Panc1 (cell line): Measurements from ENCODE around the gene FOXP4. TPM values are rescaled to one million over a fixed set of nuclear protein-coding genes. Genes with fewer than 3 reads are reported as not detected.

Experiments used
- ATAC-seq: fragments of 200-7000 bp; cut with Tn5 transposase; 2 replicates; pipeline ENCODE4 v1.9.1; 2020; ENCODE audit warnings: mild to moderate bottlenecking, moderate library complexity
- BruUV-seq: library from RNA; stranded (reverse); fragments of 400-500 nt; replicated peaks from 2 replicates; lab custom pipeline; 2021; lab: Mats Ljungman, UMichigan
- CTCF ChIA-PET: fragments of 300-600 bp; sonication (Branson Sonifier 250); formaldehyde crosslinking; loops from one replicate; lab custom pipeline; 2022; ENCODE audit warnings: antibody characterized with exemption; lab: Charles Lee
- POLR2A ChIA-PET: fragments of 300-600 bp; sonication (Branson Sonifier 250); formaldehyde crosslinking; loops from one replicate; lab custom pipeline; 2022; ENCODE audit warnings: antibody characterized with exemption; lab: Charles Lee
- DNase-seq: peaks from one replicate; pipeline ENCODE4 v3.0.0-alpha.2; 2010; ENCODE audit warnings: low read depth, low spot score
- H3K27ac ChIP-seq: 2 replicates; pipeline ENCODE4 v1.5.1; 2011; ENCODE audit warnings: mild to moderate bottlenecking, low read length, inconsistent platforms
- H3K27me3 ChIP-seq: fragments of 200-500 bp; sonication (Bioruptor generic); 2 replicates; pipeline ENCODE4 v1.6.0; 2014; ENCODE audit warnings: low read length, inconsistent platforms; ENCODE audit not compliant: control insufficient read depth, insufficient read depth
- H3K36me3 ChIP-seq: fragments of 200-500 bp; sonication (Bioruptor generic); 2 replicates; pipeline ENCODE4 v1.5.1; 2014; ENCODE audit warnings: inconsistent platforms, mild to moderate bottlenecking, low read length, moderate library complexity; ENCODE audit not compliant: control insufficient read depth, insufficient read depth
- H3K4me1 ChIP-seq: 2 replicates; pipeline ENCODE4 v1.5.1; 2011; ENCODE audit warnings: inconsistent platforms, mild to moderate bottlenecking, low read length, moderate library complexity; ENCODE audit not compliant: control insufficient read depth, insufficient read depth
- H3K4me3 ChIP-seq, 2 experiments: 2 replicates each; pipeline ENCODE4 v1.5.1; 2011 to 2012; ENCODE audit warnings: low read depth in 2 of 2, low read length in 2 of 2, mild to moderate bottlenecking in 2 of 2, inconsistent platforms in 1 of 2, moderate library complexity in 1 of 2
- H3K9me3 ChIP-seq: fragments of 200-500 bp; sonication (Bioruptor generic); 2 replicates; pipeline ENCODE4 v1.5.1; 2014; ENCODE audit warnings: low read depth, mild to moderate bottlenecking, inconsistent platforms, low read length, moderate library complexity; ENCODE audit not compliant: control insufficient read depth, insufficient read depth
- POLR2AphosphoS5 ChIP-seq: IDR thresholded peaks from 2 replicates; pipeline ENCODE4 v1.6.1; 2012; ENCODE audit warnings: mild to moderate bottlenecking, low read depth, low read length, moderate library complexity
- SIN3A ChIP-seq: IDR thresholded peaks from 2 replicates; pipeline ENCODE4 v1.6.1; 2012; ENCODE audit warnings: low read depth, mild to moderate bottlenecking, low read length, moderate library complexity, borderline replicate concordance; ENCODE audit not compliant: insufficient read depth
- TCF7L2 ChIP-seq: IDR thresholded peaks from 2 replicates; pipeline ENCODE4 v1.6.1; 2011; ENCODE audit warnings: mild to moderate bottlenecking, low read depth, low read length, inconsistent platforms
- in situ Hi-C: cut with HindIII; loops from 2 replicates; pipeline ENCODE4 v1.10.0; 2016; ENCODE audit warnings: low sequenced_read_pairs, low pct_unique_long_range_greater_than_20kb
- intact Hi-C: fragments of 100-400 bp; cut with micrococcal nuclease; formaldehyde crosslinking; loops from one replicate; pipeline ENCODE4 v1.10.0; 2022; ENCODE audit not compliant: unreplicated experiment
- total RNA-seq: library from RNA; stranded (reverse); gene quantifications from one replicate; pipeline ENCODE4 v1.2.1, GENCODE V29; 2021; ENCODE audit not compliant: unreplicated experiment
- TF ChIP-seq, protein P1 (sequence below), 2 experiments: IDR thresholded peaks; 2 replicates each; pipeline ENCODE4 v1.6.1; 2011 to 2012; ENCODE audit warnings: low read depth in 2 of 2, control low read depth in 1 of 2, low read length in 1 of 2, mild to moderate bottlenecking in 1 of 2, moderate library complexity in 1 of 2; ENCODE audit not compliant: insufficient read depth in 1 of 2
- TF ChIP-seq, protein P2 (sequence below): fragments of 450-650 bp; IDR thresholded peaks from 2 replicates; pipeline ENCODE4 v1.5.1; 2017; ENCODE audit warnings: mild to moderate bottlenecking

Gene FOXP4
- total RNA-seq, 1 experiment from 2014 or later = 30.4 TPM

DNA sequence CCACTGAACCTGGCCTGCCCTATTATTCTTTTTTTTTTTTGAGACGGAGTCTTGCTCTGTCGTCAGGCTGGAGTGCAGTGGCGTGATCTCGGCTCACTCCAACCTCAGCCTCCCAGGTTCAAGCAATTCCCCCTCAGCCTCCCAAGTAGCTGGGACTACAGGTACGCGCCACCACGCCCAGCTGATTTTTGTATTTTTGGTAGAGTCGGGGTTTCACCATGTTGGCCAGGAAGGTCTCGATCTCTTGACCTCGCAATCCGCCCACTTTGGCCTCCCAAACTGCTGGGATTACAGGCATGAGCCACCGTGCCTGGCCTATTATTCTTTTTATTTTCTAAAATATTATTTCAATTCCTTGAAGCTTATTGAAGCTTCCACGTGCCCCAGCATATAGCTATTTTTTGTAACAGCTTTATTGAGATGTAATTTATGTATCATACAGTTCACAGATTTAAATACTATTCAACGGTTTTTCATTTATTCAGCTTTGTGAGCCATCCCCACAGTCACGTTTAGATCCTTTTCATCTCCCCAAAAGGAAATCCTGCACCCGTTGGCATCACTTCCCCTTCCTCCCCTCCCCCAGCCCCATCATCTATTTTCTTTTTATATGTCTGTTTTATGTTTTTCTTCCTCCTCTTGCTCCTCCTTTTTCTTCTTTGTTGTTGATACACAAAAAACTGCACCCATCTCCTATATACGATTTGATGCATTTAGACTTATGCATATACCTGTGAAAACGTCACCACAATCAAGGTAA, 78.6 kb downstream of the FOXP4 start:
- H3K27me3 ChIP-seq = no peaks in the 10 kb centered on the region
- DNase-seq (no peak), ATAC-seq (no peak)
- in situ Hi-C loops = no loop called here
- ChIA-PET POLR2A (interaction anchor here (0.6 to 1.2 kb wide), 2 partner anchors 57 to 683 kb away, joined by 3 to 6 read pairs; no protein-coding TSS in a partner anchor), CTCF (no interaction called here)
- no peak overlapping the region for H3K4me3 ChIP-seq
- H3K9me3 ChIP-seq = peaks cover 3% of the 10 kb centered on the region; the same call in 1 of the 2 replicates
- no peaks in the 10 kb centered on the region for H3K4me1 ChIP-seq
- BruUV-seq = no TSS peak
- H3K27ac ChIP-seq = no peak overlapping the region
- H3K36me3 ChIP-seq = no peaks in the 10 kb centered on the region
- TF ChIP-seq, protein P1, sequence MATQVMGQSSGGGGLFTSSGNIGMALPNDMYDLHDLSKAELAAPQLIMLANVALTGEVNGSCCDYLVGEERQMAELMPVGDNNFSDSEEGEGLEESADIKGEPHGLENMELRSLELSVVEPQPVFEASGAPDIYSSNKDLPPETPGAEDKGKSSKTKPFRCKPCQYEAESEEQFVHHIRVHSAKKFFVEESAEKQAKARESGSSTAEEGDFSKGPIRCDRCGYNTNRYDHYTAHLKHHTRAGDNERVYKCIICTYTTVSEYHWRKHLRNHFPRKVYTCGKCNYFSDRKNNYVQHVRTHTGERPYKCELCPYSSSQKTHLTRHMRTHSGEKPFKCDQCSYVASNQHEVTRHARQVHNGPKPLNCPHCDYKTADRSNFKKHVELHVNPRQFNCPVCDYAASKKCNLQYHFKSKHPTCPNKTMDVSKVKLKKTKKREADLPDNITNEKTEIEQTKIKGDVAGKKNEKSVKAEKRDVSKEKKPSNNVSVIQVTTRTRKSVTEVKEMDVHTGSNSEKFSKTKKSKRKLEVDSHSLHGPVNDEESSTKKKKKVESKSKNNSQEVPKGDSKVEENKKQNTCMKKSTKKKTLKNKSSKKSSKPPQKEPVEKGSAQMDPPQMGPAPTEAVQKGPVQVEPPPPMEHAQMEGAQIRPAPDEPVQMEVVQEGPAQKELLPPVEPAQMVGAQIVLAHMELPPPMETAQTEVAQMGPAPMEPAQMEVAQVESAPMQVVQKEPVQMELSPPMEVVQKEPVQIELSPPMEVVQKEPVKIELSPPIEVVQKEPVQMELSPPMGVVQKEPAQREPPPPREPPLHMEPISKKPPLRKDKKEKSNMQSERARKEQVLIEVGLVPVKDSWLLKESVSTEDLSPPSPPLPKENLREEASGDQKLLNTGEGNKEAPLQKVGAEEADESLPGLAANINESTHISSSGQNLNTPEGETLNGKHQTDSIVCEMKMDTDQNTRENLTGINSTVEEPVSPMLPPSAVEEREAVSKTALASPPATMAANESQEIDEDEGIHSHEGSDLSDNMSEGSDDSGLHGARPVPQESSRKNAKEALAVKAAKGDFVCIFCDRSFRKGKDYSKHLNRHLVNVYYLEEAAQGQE (IDR thresholded peaks at IDR 0.05; ENCODE audit: insufficient read depth in 1 of 2, low read depth in 2 of 2, low read length in 1 of 2) = no peak
- TF ChIP-seq, protein P2, sequence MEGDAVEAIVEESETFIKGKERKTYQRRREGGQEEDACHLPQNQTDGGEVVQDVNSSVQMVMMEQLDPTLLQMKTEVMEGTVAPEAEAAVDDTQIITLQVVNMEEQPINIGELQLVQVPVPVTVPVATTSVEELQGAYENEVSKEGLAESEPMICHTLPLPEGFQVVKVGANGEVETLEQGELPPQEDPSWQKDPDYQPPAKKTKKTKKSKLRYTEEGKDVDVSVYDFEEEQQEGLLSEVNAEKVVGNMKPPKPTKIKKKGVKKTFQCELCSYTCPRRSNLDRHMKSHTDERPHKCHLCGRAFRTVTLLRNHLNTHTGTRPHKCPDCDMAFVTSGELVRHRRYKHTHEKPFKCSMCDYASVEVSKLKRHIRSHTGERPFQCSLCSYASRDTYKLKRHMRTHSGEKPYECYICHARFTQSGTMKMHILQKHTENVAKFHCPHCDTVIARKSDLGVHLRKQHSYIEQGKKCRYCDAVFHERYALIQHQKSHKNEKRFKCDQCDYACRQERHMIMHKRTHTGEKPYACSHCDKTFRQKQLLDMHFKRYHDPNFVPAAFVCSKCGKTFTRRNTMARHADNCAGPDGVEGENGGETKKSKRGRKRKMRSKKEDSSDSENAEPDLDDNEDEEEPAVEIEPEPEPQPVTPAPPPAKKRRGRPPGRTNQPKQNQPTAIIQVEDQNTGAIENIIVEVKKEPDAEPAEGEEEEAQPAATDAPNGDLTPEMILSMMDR = no peak
- TF ChIP-seq SIN3A = no peak
- no peak for TF ChIP-seq TCF7L2
- no peak for TF ChIP-seq POLR2AphosphoS5
- intact Hi-C loops = no loop called here

DNA sequence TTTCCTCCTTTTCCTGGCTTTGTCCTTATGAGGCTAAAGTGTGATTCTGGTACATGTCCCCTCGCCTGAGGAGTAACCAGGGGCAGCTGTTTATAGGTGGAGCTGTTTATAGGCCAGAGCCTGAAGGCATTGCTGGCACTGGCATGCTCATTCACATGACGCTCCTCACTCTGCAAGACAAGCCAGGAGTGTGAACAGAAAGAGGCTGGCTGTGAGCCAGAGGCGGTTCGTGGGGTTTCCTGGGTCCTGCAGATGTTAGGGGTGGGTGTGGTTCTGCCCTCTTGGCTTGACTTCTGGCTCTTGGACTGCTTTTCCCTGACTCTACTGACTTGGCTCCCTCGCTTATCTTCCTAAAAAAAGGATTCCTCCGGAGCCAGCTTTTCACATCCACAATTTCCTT, 79.3 kb downstream of the FOXP4 start:
- no peak for ATAC-seq
- H3K36me3 ChIP-seq = no peaks in the 10 kb centered on the region
- ChIA-PET POLR2A (interaction anchor here (0.6 to 1.2 kb wide), 3 partner anchors 8 to 682 kb away, joined by 3 to 6 read pairs (median 4); no protein-coding TSS in a partner anchor), CTCF (no interaction called here)
- no peaks in the 10 kb centered on the region for H3K4me1 ChIP-seq
- peaks cover 3% of the 10 kb centered on the region; the same call in 1 of the 2 replicates for H3K9me3 ChIP-seq
- no TSS peak for BruUV-seq
- no peaks in the 10 kb centered on the region for H3K27me3 ChIP-seq
- H3K27ac ChIP-seq = no peak overlapping the region
- TF ChIP-seq, protein P1 (IDR thresholded peaks at IDR 0.05; ENCODE audit: insufficient read depth in 1 of 2, low read depth in 2 of 2, low read length in 1 of 2) = no peak
- no peak for TF ChIP-seq POLR2AphosphoS5
- TF ChIP-seq, protein P2 = no peak
- no peak for TF ChIP-seq SIN3A
- no peak for TF ChIP-seq TCF7L2
- in situ Hi-C loops = no loop called here
- no peak for DNase-seq
- no peak overlapping the region for H3K4me3 ChIP-seq
- intact Hi-C loops = no loop called here
